Fibroblast of lung (primary cell): Measurements from ENCODE around the gene TBC1D22A.

ENCODE experiments used
- EZH2 ChIP-seq: IDR thresholded peaks from 2 replicates; pipeline ENCODE4 v1.5.1; 2012; ENCODE audit warnings: low read length, control low read depth, mild to moderate bottlenecking; ENCODE audit errors: missing control alignments
- TF ChIP-seq, protein P1 (sequence below), 2 donors: IDR thresholded peaks in 1 of 2; conservative IDR thresholded peaks in 1 of 2; 1 replicate in 1 of 2; 2 replicates in 1 of 2; pipeline ENCODE4 v1.5.1; 2011 to 2012; ENCODE audit warnings: low read length in 2 of 2, control low read depth in 1 of 2, inconsistent platforms in 1 of 2, low read depth in 1 of 2, mild to moderate bottlenecking in 1 of 2

DNA sequence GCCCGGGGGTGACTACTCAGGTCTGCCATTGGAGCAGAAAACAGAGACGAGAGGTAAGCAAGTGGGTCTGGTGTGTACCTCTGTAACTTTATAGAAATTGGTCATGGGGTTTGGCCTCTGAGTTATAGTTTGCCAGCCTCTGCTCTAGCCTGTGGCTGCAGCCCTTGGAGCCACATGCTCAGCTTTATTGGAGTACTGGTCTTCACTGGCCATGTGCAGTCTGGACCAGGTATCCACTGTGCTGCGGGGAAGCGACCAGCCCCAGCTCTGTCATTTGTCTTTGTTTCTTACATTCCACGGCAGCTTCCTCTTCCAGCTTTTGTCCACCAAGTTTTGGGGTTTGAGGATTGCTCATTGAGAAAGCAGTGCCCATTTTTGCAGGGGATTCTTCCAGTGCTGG lies 453.4 kb downstream of the TBC1D22A start:
- TF ChIP-seq EZH2, result no peak
- TF ChIP-seq, protein P1, sequence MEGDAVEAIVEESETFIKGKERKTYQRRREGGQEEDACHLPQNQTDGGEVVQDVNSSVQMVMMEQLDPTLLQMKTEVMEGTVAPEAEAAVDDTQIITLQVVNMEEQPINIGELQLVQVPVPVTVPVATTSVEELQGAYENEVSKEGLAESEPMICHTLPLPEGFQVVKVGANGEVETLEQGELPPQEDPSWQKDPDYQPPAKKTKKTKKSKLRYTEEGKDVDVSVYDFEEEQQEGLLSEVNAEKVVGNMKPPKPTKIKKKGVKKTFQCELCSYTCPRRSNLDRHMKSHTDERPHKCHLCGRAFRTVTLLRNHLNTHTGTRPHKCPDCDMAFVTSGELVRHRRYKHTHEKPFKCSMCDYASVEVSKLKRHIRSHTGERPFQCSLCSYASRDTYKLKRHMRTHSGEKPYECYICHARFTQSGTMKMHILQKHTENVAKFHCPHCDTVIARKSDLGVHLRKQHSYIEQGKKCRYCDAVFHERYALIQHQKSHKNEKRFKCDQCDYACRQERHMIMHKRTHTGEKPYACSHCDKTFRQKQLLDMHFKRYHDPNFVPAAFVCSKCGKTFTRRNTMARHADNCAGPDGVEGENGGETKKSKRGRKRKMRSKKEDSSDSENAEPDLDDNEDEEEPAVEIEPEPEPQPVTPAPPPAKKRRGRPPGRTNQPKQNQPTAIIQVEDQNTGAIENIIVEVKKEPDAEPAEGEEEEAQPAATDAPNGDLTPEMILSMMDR (conservative IDR thresholded peaks at IDR 0.05 in 1 of 2, IDR thresholded peaks at IDR 0.05 in 1 of 2; ENCODE audit: low read depth in 1 of 2, low read length in 2 of 2), result no peak
